ENCODE data around the gene POU2F2.
"Not testable (repeated sequence)": the region's sequence is repeated elsewhere in the genome, so short reads cannot be mapped to it uniquely, and the experiment has no call there.

The POU2F2 gene

GRCh38 chr19:42124386-42124901 lies 7.8 kb downstream of the POU2F2 start:
- DNase-seq = no peak

- DNase-seq = no peak
Observed at GRCh38 chr19:42123765-42124164, 8.5 kb downstream of the POU2F2 start.

- peak in 1 of 2 experiments; percentile 19 for DNase-seq
Observed at GRCh38 chr19:42122691-42123607, 9.3 kb downstream of the POU2F2 start.

GRCh38 chr19:42121656-42122069 lies 10.6 kb downstream of the POU2F2 start:
- DNase-seq = peak; percentile 79 to 85

- peak in 1 of 2 experiments; percentile 40 for DNase-seq
Observed at GRCh38 chr19:42121036-42121621, 11.1 kb downstream of the POU2F2 start.

- DNase-seq = no peak
Observed at GRCh38 chr19:42120276-42120980, 11.8 kb downstream of the POU2F2 start.

GRCh38 chr19:42117076-42117475 lies 15.2 kb downstream of the POU2F2 start:
- DNase-seq = no peak

GRCh38 chr19:42116308-42117075 lies 15.8 kb downstream of the POU2F2 start:
- DNase-seq = no peak

- DNase-seq = no peak
Observed at GRCh38 chr19:42115705-42116104, 16.5 kb downstream of the POU2F2 start.

GRCh38 chr19:42115219-42115618 lies 17.0 kb downstream of the POU2F2 start:
- no peak for DNase-seq

GRCh38 chr19:42114412-42114811 lies 17.8 kb downstream of the POU2F2 start:
- no peak for DNase-seq

- DNase-seq = peak; percentile 85 to 92
Observed at GRCh38 chr19:42113641-42114348, 18.5 kb downstream of the POU2F2 start.

GRCh38 chr19:42111811-42112210 lies 20.4 kb downstream of the POU2F2 start:
- no peak for DNase-seq

- no peak for DNase-seq
Observed at GRCh38 chr19:42111384-42111783, 20.9 kb downstream of the POU2F2 start.

- no peak for DNase-seq
Observed at GRCh38 chr19:42110658-42111057, 21.6 kb downstream of the POU2F2 start.

- DNase-seq = no peak
Observed at GRCh38 chr19:42109896-42110295, 22.4 kb downstream of the POU2F2 start.

- DNase-seq = peak; percentile 59 to 78
Observed at GRCh38 chr19:42108527-42109389, 23.5 kb downstream of the POU2F2 start.

- no peak for DNase-seq
Observed at GRCh38 chr19:42105368-42105767, 26.9 kb downstream of the POU2F2 start.

- DNase-seq = no peak
Observed at GRCh38 chr19:42102877-42103276, 29.4 kb downstream of the POU2F2 start.

GRCh38 chr19:42100241-42100640 lies 32.0 kb downstream of the POU2F2 start:
- not testable (repeated sequence) for DNase-seq

Data from SW 1271 (cell line).